Activated T-helper 1 cell treated with anti-CD3 and anti-CD28 coated beads, Interleukin-2, amount 50 U/mL, for 16 hours (primary cell): ENCODE results near the gene RALGDS.
"Not testable (repeated sequence)": the region's sequence is repeated elsewhere in the genome, so short reads cannot be mapped to it uniquely, and the experiment has no call there.

Experiments
- DNase-seq, 2 donors: peaks; one replicate each; pipeline ENCODE4 v3.0.0-alpha.2; 2020; ENCODE audit warnings: low read depth in 1 of 2, low spot score in 1 of 2

RALGDS gene

DNA sequence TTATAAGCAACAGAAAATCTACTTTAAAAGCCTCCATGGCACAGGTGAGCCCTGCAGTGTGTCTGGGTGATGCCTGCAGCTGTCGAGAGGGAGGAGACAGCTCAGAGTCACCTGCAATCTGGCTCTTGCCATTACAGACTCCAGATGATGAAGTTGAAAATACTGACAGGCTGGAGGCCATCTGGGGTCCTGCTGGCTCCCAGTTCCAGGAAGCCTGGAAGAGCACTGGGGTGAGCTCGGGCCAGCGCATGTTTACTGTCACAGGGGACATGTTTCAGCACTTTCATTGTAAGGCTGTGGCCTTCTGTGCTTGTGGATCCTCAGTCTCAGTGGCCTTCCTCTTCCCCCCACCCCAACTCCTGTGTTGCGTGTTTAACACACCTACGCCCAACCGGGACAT is 30.9 kb downstream of the RALGDS start:
- DNase-seq: no peak

DNA sequence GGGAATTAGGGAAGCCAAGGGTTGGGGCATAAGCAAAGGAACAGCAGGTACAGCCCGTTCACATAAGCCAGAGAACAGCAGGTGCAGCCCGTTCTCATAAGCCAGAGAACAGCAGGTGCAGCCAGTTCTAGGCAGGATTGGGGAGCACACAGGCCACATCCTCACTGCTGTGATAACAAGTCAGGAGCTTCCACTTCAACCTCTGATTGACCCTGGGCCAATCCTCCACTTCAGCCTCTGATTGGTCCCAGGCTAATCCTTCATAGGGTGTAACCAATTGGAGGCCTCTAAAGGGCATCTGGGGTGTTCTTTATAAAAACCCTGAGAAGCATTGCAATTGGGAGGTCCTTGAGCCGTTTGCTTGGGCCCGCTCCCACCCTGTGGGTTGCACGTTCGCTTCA is 31.8 kb downstream of the RALGDS start:
- DNase-seq: no peak

DNA sequence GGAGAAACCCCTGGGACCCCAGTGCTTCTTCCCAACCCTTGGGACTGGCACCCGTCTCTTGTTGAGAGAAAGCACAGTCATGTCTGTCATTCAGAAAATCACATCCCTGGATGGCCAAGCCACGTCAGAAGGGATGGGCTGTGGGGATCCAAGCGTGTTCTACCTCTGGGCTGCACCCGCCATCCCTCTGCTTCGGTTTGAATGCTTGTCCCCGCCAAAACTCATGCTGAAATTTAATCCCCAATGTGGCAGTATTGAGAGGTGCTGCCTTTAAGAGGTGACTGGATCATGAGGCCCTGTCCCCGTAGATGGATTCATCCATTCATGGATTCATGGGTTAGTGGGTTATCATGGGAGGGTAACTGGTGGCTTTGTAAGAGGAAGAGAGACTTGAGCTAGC is 32.3 kb downstream of the RALGDS start:
- no peak for DNase-seq

DNA sequence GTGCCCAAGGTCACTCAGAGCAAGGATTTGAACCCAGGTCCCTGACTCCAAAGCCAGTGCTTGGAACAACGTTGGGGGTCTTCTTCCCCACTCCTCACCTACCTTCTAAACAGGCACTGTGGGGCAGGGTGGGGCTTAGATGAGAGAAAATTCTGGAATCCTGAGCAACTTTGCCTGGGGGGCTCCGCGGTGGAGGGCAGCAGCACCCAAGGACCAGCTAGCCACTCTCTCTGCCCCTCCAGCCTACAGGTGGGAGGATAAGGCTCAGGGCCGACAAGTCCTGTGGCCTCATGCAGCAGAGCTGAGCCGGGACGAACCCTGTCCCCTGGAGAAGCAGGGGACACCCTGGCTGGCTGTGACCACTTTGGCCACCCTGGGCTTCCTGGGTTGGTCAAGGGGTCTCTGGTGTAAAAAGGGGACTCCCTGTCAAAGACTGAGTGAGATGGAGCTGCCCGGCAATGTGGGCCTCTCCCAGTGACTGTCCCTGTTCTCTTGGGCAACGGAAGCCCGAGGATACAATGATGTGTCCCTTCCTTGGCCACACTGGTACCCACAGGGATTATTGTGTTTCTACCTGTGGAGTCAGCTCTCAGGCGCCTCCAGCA is 32.8 kb downstream of the RALGDS start:
- DNase-seq: no peak

DNA sequence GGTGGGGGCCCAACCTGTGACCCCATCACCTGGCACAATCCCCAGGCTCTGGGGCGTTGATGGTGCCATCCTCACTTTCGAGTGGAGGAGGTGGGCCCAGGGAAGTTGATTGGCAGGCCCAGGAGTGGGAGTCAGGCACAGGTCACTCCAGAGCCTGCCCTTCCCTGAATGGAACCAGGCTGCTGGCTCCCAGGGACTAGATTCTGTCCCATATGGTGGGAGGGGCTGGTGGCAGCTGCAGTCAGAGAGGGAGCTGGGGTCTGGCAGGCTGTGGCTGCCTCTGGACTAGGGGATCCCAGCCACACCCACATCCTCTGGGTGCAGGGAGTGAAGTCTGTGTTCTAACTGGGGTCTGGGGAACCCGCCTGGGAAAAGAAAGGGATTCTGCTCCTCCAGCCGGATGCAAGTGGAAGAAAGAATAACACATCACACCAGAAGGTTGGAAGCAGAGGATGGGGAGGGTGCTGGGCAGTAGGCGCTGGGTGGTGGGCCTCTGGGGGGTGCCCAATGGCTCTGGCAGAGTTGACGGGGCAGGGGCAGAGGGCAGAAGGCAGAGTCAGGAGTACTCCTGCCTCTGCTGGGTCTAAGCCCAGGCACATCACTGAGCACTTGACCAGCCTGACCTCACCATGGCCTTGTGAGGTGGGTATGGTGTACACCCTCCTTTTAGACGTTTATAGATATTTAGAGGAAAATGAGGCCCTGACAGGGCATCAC is 33.5 kb downstream of the RALGDS start:
- no peak for DNase-seq

DNA sequence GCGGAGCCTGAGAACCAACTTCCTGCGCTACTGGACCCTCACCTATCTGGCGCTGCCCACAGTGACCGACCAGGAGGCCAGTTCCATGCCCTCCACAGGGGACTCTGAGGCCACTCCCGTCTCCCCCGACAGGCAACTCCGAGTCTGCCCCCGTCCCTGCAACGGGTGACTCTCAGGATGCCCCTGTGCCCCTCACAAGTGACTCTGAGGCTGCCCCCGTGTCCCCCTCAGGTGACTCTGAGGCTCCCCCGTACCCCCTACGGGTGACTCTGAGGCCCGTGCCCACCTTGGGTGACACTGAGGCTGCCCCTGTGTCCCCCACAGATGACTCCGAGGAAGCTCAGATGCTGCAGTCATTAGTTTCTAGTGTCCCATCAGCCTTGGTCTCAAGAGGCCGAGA is 34.1 kb downstream of the RALGDS start:
- DNase-seq: no peak

DNA sequence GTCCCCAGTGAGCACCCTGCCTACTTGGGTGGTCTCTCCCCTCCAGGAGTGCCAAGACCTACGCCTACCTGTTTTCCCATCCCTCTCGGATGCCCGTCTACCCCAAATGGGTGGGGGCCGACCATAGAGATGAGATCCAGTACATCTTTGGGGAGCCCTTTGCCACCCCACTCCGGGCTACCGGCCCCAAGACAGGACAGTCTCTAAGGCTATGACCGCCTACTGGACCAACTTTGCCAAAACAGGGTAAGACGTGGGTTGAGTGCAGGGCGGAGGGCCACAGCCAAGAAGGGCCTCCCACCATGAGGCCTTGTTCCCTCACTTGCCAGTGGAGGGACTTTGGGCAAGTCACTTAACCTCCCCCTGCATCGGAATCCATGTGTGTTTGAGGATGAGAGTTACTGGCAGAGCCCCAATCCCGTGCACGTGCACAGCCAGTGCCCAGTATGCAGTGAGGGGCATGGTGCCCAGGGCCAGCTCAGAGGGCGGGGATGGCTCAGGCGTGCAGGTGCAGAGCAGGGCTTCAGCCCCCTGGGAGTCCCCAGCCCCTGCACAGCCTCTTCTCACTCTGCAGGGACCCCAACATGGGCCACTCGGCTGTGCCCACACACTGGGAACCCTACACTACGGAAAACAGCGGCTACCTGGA is 34.7 kb downstream of the RALGDS start:
- not testable (repeated sequence) for DNase-seq

DNA sequence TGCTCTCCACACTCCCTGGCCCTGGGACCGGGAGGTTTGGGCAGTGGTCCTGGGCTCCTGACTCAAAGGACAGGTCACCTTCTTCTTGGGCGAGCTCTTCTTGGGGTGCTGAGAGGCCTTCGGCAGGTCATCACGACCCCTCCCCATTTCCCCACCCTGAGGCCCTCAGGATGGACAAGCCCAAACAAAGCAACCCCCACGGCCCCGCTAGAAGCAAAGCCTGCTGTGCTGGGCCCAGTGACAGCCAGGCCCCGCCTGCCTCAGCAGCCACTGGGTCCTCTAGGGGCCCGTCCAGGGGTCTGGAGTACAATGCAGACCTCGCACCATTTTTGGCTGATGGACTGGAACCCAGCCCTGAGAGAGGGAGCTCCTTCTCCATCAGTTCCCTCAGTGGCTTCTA is 37.4 kb downstream of the RALGDS start:
- DNase-seq: not testable (repeated sequence)

DNA sequence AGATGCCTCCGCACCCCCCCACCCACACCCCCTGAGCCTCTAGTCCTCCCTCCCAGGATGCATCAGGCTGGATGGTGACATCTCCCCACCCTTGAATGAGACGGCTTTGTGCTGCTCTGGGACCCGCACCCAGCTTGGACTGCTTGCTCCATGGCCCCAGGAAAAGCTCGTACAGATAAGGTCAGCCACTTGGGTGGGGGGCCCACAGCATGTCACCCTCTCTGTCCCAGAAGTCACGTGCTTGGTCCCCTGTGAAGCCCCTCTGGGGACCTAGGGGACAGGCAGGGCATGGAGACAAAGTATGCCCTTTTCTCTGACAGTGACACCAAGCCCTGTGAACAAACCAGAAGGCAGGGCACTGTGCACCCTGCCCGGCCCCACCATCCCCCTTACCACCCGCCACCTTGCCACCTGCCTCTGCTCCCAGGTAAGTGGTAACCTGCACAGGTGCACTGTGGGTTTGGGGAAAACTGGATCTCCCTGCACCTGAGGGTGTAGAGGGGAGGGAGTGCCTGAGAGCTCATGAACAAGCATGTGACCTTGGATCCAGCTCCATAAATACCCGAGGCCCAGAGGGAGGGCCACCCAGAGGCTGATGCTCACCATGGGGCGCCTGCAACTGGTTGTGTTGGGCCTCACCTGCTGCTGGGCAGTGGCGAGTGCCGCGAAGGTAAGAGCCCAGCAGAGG is 38.9 kb downstream of the RALGDS start:
- DNase-seq: not testable (repeated sequence)

DNA sequence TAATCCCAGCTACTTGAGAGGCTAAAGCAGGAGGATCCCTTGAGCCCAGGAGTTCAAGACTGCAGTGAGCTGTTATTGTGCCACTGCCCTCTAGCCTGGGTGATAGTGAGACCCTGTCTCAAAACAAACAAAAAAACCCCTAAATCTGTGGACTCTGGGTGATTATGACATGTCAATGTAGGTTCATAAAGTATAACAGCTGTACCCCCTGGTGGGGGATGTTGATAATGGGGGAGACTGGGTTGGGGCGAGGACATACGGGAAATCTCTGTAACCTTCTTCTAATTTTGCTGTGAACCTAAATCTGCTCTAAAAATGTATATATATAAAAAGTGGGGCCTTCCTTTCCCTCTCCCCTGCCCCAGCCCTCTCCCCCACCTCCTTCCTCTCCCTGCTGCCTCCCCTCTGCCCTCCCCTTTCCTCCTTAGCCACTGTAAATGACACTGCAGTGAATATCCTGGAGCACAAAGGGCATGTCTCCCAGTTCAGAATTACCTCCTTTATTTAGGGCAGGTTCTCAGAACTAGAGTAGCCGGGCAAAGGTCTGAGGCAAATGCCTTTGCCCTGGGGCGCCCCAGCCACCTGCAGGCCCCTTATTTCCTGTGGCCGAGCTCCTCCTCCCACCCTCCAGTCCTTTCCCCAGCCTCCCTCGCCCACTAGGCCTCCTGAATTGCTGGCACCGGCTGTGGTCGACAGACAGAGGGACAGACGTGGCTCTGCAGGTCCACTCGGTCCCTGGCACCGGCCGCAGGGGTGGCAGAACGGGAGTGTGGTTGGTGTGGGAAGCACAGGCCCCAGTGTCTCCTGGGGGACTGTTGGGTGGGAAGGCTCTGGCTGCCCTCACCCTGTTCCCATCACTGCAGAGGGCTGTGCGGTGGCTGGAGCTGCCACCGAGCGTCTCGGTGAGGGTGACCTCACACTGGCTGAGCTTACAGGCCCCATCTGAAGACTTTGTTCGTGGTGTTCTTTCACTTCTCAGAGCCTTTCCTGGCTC is 40.0 kb downstream of the RALGDS start:
- not testable (repeated sequence) for DNase-seq

DNA sequence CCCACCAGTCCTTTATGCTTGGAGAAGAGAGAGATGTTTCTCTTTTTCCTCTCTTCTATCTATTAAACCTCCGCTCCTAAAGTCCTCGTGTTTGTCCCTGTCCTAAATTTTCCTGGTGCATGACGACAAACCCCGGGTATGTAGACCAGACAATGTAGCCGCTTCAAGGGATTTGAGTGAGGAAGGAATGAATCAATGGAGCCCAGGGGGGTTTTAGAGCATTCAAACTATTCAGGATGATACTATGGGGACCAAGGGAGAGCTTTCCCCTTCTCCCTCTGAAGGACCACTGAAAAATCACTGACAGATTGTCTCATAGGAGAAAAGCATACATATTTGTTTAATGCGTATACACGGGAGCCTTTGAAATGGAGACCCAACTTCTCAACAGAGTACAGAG is 40.9 kb downstream of the RALGDS start:
- DNase-seq: no peak

DNA sequence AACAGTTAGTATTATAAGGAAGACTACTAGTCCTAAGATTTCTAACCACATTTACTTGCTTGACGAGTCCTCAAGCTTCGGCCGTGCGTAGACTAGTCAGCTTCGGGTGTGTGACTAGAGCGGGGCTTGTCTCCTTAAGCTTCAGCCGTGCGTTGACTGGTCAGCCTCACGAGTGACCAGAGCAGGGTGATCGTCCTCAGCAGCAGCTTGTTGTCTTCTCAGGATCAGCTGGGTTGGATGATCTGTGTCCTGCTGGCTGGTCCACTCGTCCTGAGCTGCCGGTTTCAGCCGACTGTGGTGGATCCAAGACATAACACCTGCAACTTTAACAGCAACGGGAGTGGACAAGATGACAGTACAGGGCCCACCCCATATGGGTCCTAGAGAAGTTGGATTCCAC is 42.6 kb downstream of the RALGDS start:
- DNase-seq: no peak

DNA sequence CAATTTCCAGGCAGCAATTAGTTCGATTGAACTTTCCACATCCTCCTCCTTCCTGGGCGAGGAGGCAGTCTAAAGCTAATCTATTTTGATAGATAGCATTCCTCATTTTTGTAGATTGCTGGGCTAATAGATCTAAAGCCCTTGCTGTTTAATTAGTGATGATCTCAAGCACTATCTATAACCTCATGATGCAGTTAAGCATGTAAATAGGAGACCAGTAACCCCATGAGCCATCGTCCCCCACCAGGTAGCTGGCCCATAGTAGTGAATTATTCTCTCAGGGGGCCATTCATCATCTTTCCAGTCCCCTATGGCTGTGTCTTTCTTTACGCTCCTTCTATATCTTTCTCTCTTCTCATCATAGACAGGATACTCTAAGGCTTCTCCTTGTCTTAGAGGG is 44.3 kb downstream of the RALGDS start:
- no peak for DNase-seq

DNA sequence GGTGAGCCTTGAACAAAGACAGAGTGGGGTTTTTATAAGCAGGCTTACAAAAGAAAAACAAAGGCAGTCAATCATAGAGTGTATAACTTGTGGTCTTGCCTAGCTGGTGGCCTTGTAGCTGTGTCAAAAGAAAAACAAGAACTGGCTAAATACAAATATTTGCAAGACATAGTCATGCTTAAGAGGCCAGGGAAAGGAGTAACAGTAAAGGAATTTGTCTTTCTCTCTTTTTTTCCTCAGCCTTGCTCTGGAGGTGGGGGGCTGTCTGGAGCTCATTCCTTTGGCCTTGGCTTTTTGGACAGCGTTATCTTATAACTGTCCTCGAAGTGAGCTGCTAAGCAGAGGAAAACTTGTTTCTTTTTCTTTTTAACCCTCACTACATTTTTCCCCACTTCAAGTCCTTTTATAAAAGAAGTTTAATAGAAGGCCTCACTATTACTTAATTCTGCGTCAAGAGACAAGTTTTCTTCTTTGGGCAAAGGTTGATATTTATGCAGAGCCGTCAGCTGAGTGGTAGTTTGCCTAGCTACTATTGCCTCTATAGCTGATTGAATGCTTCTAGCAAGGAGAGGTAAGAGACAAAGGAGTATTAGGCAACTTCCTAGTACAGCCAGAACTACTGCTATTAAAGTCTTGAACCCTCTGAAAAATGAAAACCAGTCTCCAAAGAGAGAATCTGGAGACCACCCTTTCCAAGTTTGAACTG is 45.0 kb downstream of the RALGDS start:
- no peak for DNase-seq

DNA sequence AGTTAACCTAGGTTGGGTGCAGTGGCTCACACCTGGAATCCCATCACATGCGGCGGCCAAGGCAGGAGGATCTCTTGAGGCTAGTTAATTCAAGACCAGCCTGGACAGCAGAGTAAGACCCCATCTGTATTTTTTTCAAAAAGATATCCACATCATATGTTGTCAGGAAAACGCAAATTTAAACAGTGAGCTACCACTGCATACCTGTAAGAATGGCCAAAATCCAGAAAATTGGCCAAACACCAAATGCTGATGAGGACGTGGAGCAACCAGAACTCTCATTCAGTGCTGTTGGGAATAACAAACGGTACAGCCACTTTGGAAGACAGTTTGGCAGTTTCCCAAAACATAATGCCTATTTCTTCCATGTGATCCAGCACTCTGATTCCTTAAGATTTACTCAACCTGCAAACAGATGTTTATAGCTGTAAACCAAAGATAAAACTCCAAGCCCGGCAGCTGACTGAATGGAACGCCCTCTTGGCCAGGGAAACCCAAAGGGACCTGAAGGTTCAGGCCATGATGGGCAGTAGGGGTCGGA is 46.9 kb downstream of the RALGDS start:
- no peak for DNase-seq

DNA sequence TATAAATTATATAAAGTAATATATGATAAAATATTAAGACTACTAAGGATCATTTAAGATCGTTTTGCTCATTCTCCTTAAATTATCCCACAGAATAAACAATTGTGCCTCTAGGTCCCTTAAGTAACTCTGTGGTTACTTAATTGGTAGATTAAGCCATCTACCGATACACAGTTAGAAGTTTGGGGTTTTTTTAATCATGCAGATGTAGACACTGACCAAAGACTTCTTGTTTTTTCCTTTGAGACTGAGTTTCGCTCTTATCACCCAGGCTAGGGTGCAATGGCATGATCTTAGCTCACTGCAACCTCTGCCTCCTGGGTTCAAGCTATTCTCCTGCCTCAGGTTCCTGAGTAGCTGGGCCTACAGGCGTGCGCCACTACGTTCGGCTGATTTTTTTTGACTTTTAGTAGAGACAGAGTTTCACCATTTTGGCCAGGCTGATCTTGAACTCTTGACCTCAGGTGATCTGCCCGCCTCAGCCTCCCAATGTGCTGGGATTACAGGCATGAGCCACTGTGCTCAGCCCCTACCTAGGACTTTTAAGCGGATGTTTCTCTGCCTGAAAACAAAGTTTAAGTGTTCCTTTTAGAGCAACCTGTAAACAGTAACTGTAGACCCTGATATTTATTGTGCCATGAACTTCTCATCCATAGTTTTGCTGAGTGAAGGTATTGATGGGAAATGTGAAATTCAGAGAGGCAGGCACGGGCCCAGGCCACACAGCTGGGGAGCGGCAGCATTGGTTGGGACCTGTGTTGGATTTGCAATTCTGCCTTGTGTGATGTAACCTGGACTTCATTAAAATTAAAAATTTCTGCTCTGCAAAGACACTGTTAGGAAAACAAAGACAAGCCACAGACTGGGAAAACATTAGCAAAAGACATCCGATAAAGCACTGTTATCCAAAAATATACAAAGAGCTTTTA is 47.7 kb downstream of the RALGDS start:
- DNase-seq: no peak

DNA sequence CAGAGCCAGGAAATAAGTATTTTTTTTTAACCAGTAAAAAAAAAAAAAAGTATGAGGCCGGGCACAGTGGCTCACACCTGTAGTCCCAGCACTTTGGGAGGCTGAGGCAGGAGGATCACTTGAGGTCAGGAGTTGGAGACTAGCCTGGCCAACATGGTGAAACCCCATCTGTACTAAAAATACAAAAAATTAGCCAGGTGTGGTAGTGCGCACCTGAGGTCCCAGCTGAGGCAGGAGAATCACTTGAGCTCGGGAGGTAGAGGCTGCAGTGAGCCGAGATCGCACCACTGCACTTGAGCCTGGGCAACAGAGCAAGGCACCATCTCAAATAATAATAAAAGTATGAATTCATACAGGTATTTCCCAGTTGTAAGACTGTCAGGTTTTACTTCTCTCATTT is 48.8 kb downstream of the RALGDS start:
- not testable (repeated sequence) for DNase-seq

DNA sequence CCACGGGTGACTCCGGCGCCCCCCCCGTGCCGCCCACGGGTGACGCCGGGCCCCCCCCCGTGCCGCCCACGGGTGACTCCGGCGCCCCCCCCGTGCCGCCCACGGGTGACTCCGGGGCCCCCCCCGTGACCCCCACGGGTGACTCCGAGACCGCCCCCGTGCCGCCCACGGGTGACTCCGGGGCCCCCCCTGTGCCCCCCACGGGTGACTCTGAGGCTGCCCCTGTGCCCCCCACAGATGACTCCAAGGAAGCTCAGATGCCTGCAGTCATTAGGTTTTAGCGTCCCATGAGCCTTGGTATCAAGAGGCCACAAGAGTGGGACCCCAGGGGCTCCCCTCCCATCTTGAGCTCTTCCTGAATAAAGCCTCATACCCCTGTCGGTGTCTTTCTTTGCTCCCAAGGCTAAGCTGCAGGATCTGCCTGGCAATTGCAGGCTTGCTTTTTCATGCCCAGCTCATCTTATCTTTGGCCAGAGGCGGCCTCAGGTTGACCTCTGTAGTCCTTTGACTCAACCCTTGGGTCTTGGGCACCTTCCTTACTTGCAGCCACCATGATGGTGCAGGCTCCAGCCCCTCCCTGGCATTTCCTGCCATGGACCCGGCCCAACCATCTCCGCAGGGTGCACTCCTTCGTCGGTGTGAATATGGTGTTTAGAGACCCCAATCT is 49.4 kb downstream of the RALGDS start:
- no peak for DNase-seq
